ENCODE data around the gene HSD17B10. TPM values are rescaled to one million over a fixed set of nuclear protein-coding genes. Genes with fewer than 3 reads are reported as not detected.

Gene HSD17B10
- total RNA-seq (2022) (125 and 127 TPM in 2 replicates), Bru-seq, nascent RNA (percentile 76 among the genes with signal in this experiment), BruChase-seq, experiment 1, labeled RNA remaining after a 6-hour chase (percentile 93 among the genes with signal in this experiment), BruChase-seq, experiment 2, labeled RNA remaining after a 2-hour chase (percentile 81 among the genes with signal in this experiment)
- long read RNA-seq, transcript HSD17B10-201 (6 exons, 960 nt), result major isoform, 91 of 111 reads
- long read RNA-seq, partial matches to known transcripts, result 15 of 111 reads
- long read RNA-seq, other reads (novel, unspliced or antisense), result 2 of 111 reads

- no peak for TF ChIP-seq CTCF (IDR thresholded peaks at IDR 0.05; ENCODE audit: unreplicated experiment)
- CTCF ChIA-PET, result no interaction called here
These were observed at the start of gene HSD17B10 for GRCh38 chrX:53433651-53434639. Gene HSD17B10, minus strand, starts transcription at chrX:53434370. Its CDS starts 25 bp downstream, at chrX:53434345.

GRCh38 chrX:53483416-53483815, 49.2 kb upstream of the HSD17B10 start:
- BruUV-seq (replicated peaks), result no TSS peak
- no peak for TF ChIP-seq CTCF (IDR thresholded peaks at IDR 0.05; ENCODE audit: unreplicated experiment)
- no peak overlapping the region for H3K4me3 Mint-ChIP-seq (ENCODE audit: low read depth, unreplicated experiment)
- H3K4me1 Mint-ChIP-seq (ENCODE audit: low read depth, unreplicated experiment), result peaks cover 11% of the 10 kb centered on the region
- H3K36me3 Mint-ChIP-seq (ENCODE audit: insufficient read depth, unreplicated experiment), result no peaks in the 10 kb centered on the region
- no peak for DNase-seq
- peaks cover 19% of the 10 kb centered on the region for H3K27me3 Mint-ChIP-seq (ENCODE audit: unreplicated experiment)
- CTCF ChIA-PET, result no interaction called here
- no peaks in the 10 kb centered on the region for H3K9me3 Mint-ChIP-seq (ENCODE audit: low read depth, unreplicated experiment)
- intact Hi-C loops (cut with micrococcal nuclease; ENCODE audit: unreplicated experiment), result loop anchor here (2.0 kb wide), 1 partner anchor 167 kb away; no protein-coding TSS in a partner anchor
- H3K27ac Mint-ChIP-seq (ENCODE audit: unreplicated experiment), result no peak overlapping the region

More at GRCh38 chrX:53433651-53434639, at the start of gene HSD17B10:
- H3K27ac Mint-ChIP-seq (ENCODE audit: unreplicated experiment), result peak within 1 kb of the TSS; percentile 87
- peaks cover 24% of the 10 kb centered on the region for H3K36me3 Mint-ChIP-seq (ENCODE audit: insufficient read depth, unreplicated experiment)
- peaks cover 9% of the 10 kb centered on the region for H3K4me1 Mint-ChIP-seq (ENCODE audit: low read depth, unreplicated experiment)
- H3K27me3 Mint-ChIP-seq (ENCODE audit: unreplicated experiment), result peaks cover 11% of the 10 kb centered on the region
- peak; percentile 93 for DNase-seq
- H3K4me3 Mint-ChIP-seq (ENCODE audit: low read depth, unreplicated experiment), result peak within 1 kb of the TSS; percentile 88
- BruUV-seq (replicated peaks), result no TSS peak
- H3K9me3 Mint-ChIP-seq (ENCODE audit: low read depth, unreplicated experiment), result no peaks in the 10 kb centered on the region
- intact Hi-C loops (cut with micrococcal nuclease; ENCODE audit: unreplicated experiment), result no loop called here

- intact Hi-C loops (cut with micrococcal nuclease; ENCODE audit: unreplicated experiment), result loop anchor here (2.0 kb wide), 1 partner anchor 165 kb away; no protein-coding TSS in a partner anchor
These were observed 47.8 kb upstream of the HSD17B10 start for GRCh38 chrX:53481816-53482465.

More at GRCh38 chrX:53481816-53482465, 47.8 kb upstream of the HSD17B10 start:
- peaks cover 11% of the 10 kb centered on the region for H3K4me1 Mint-ChIP-seq (ENCODE audit: low read depth, unreplicated experiment)
- no peaks in the 10 kb centered on the region for H3K9me3 Mint-ChIP-seq (ENCODE audit: low read depth, unreplicated experiment)
- no peaks in the 10 kb centered on the region for H3K36me3 Mint-ChIP-seq (ENCODE audit: insufficient read depth, unreplicated experiment)
- peaks cover 31% of the 10 kb centered on the region for H3K27me3 Mint-ChIP-seq (ENCODE audit: unreplicated experiment)
- TF ChIP-seq CTCF (IDR thresholded peaks at IDR 0.05; ENCODE audit: unreplicated experiment), result no peak
- DNase-seq, result peak; percentile 68
- H3K27ac Mint-ChIP-seq (ENCODE audit: unreplicated experiment), result no peak overlapping the region
- BruUV-seq (replicated peaks), result no TSS peak
- CTCF ChIA-PET, result interaction anchor here (1.0 to 2.5 kb wide), 6 partner anchors 24 to 188 kb away, joined by 3 to 25 read pairs (median 10); partner anchors contain the start of genes RIBC1 and SMC1A
- H3K4me3 Mint-ChIP-seq (ENCODE audit: low read depth, unreplicated experiment), result no peak overlapping the region
